Measurements from ENCODE around the gene UBE2H. TPM values are rescaled to one million over a fixed set of nuclear protein-coding genes. Genes with fewer than 3 reads are reported as not detected.

The UBE2H gene
- total RNA-seq, 1 donor from 2014 or later, result 68.5 TPM

- no peaks in the 10 kb centered on the region for H3K27me3 ChIP-seq
- H3K27ac ChIP-seq, result peak overlapping the region; percentile 62
- TF ChIP-seq CTCF (IDR thresholded peaks at IDR 0.05) (no peak), POLR2A (IDR thresholded peaks at IDR 0.05) (no peak), POLR2AphosphoS5 (IDR thresholded peaks at IDR 0.05; ENCODE audit: insufficient read depth in 1 of 2, low read depth in 1 of 2) (no peak)
- DNase-seq (ENCODE audit: extremely low spot score in 2 of 2), result no peak
- H3K4me1 ChIP-seq, result peaks cover 23% of the 10 kb centered on the region
- H3K36me3 ChIP-seq, result peaks cover 0 to 9% of the 10 kb centered on the region in 2 donors
- H3K4me3 ChIP-seq, result no peak overlapping the region
- intact Hi-C loops (cut with DNase I), result no loop called here
- H3K9me3 ChIP-seq, result no peaks in the 10 kb centered on the region
Observed at GRCh38 chr7:129830949-129831348, 121.8 kb downstream of the UBE2H start.

- Histone ChIP-seq H3K4me3 (peak overlapping the region in 1 of 2 donors; percentile 19), H3K27me3 (no peaks in the 10 kb centered on the region), H3K36me3 (peaks cover 0 to 9% of the 10 kb centered on the region in 2 donors), H3K9me3 (no peaks in the 10 kb centered on the region), H3K4me1 (peaks cover 23% of the 10 kb centered on the region), H3K27ac (peak overlapping the region; percentile 62)
- DNase-seq (ENCODE audit: extremely low spot score in 2 of 2), result no peak
- TF ChIP-seq POLR2AphosphoS5 (IDR thresholded peaks at IDR 0.05; ENCODE audit: insufficient read depth in 1 of 2, low read depth in 1 of 2), result peak in 1 of 2 donors; percentile 50
- peak; percentile 36 to 70 (median 60) for TF ChIP-seq CTCF (IDR thresholded peaks at IDR 0.05)
- no peak for TF ChIP-seq POLR2A (IDR thresholded peaks at IDR 0.05)
- intact Hi-C loops (cut with DNase I), result loop anchor here (10.0 kb wide), 2 partner anchors 125 to 185 kb away; partner anchors contain the start of gene UBE2H
Observed at GRCh38 chr7:129829737-129830631, 122.8 kb downstream of the UBE2H start.

GRCh38 chr7:129828989-129829736 lies 123.6 kb downstream of the UBE2H start:
- Histone ChIP-seq H3K4me3 (no peak overlapping the region), H3K4me1 (peaks cover 23% of the 10 kb centered on the region), H3K36me3 (peaks cover 0 to 5% of the 10 kb centered on the region in 2 donors), H3K27me3 (no peaks in the 10 kb centered on the region), H3K27ac (no peak overlapping the region), H3K9me3 (no peaks in the 10 kb centered on the region)
- intact Hi-C loops (cut with DNase I), result loop anchor here (10.0 kb wide), 2 partner anchors 126 to 186 kb away; partner anchors contain the start of gene UBE2H
- DNase-seq (ENCODE audit: extremely low spot score in 2 of 2), result no peak
- TF ChIP-seq POLR2A (IDR thresholded peaks at IDR 0.05) (no peak), CTCF (IDR thresholded peaks at IDR 0.05) (no peak), POLR2AphosphoS5 (IDR thresholded peaks at IDR 0.05; ENCODE audit: insufficient read depth in 1 of 2, low read depth in 1 of 2) (no peak)

- DNase-seq (ENCODE audit: extremely low spot score in 2 of 2), result no peak
- Histone ChIP-seq H3K27ac (no peak overlapping the region), H3K36me3 (no peaks in the 10 kb centered on the region), H3K4me1 (peaks cover 23% of the 10 kb centered on the region), H3K9me3 (no peaks in the 10 kb centered on the region), H3K4me3 (no peak overlapping the region), H3K27me3 (no peaks in the 10 kb centered on the region)
- TF ChIP-seq POLR2AphosphoS5 (IDR thresholded peaks at IDR 0.05; ENCODE audit: insufficient read depth in 1 of 2, low read depth in 1 of 2) (no peak), CTCF (IDR thresholded peaks at IDR 0.05) (no peak)
- intact Hi-C loops (cut with DNase I), result loop anchor here (10.0 kb wide), 2 partner anchors 127 to 187 kb away; partner anchors contain the start of gene UBE2H
Observed at GRCh38 chr7:129828078-129828762, 124.5 kb downstream of the UBE2H start.
